Keratinocyte (primary cell): ENCODE measurements around the gene ATP6V0A4. TPM values are rescaled to one million over a fixed set of nuclear protein-coding genes. Genes with fewer than 3 reads are reported as not detected.

Experiments
- DNase-seq: peaks from one replicate; pipeline ENCODE4 v3.0.0-alpha.2; 2011; ENCODE audit warnings: low read depth, missing footprints, low spot score
- FAIRE-seq: peaks from 2 replicates; lab custom pipeline; 2011; peaks lifted over from hg19 to GRCh38; lab: Jason Lieb, UNC
- H2AFZ ChIP-seq: 2 replicates; pipeline ENCODE4 v1.6.0; 2012; ENCODE audit warnings: low read length, control low read depth, inconsistent platforms; ENCODE audit not compliant: control insufficient read depth
- H3K27ac ChIP-seq: 2 replicates; pipeline ENCODE4 v1.5.1; 2011; ENCODE audit warnings: low read length; ENCODE audit not compliant: control insufficient read depth, insufficient read depth
- H3K27me3 ChIP-seq: 3 replicates; pipeline ENCODE4 v1.6.0; 2011; ENCODE audit warnings: low read length; ENCODE audit not compliant: control insufficient read depth, insufficient read depth; ENCODE audit errors: extremely low read depth
- H3K36me3 ChIP-seq, 2 experiments: 2 replicates in 1 of 2; 3 replicates in 1 of 2; pipeline ENCODE4 v1.5.1; 2011; ENCODE audit warnings: low read length in 2 of 2, mild to moderate bottlenecking in 1 of 2; ENCODE audit not compliant: control insufficient read depth in 2 of 2, insufficient read depth in 2 of 2; ENCODE audit errors: extremely low read depth in 1 of 2
- H3K4me1 ChIP-seq: 3 replicates; pipeline ENCODE4 v1.5.1; 2011; ENCODE audit warnings: low read length; ENCODE audit not compliant: control insufficient read depth, insufficient read depth; ENCODE audit errors: extremely low read depth
- H3K4me2 ChIP-seq: 3 replicates; pipeline ENCODE4 v1.6.0; 2011; ENCODE audit warnings: low read depth, low read length; ENCODE audit not compliant: control insufficient read depth, insufficient read depth; ENCODE audit errors: extremely low read depth
- H3K4me3 ChIP-seq, 3 experiments: fragments of 200-600 bp in 1 of 3; sonication (generic) in 1 of 3; 2 replicates in 2 of 3; 3 replicates in 1 of 3; pipeline ENCODE4 v1.5.1; 2011 to 2016; ENCODE audit warnings: low read length in 3 of 3, mild to moderate bottlenecking in 3 of 3, control low read depth in 2 of 3, inconsistent platforms in 1 of 3, low read depth in 1 of 3, mixed read lengths in 1 of 3, mixed run types in 1 of 3, moderate library complexity in 1 of 3; ENCODE audit not compliant: control insufficient read depth in 2 of 3, insufficient read depth in 2 of 3; ENCODE audit errors: extremely low read depth in 1 of 3
- H3K79me2 ChIP-seq: 2 replicates; pipeline ENCODE4 v1.6.0; 2012; ENCODE audit warnings: low read length; ENCODE audit not compliant: control insufficient read depth, insufficient read depth
- H3K9ac ChIP-seq: 3 replicates; pipeline ENCODE4 v1.6.0; 2011; ENCODE audit warnings: low read length; ENCODE audit not compliant: control insufficient read depth, insufficient read depth; ENCODE audit errors: extremely low read depth
- H3K9me1 ChIP-seq: 3 replicates; pipeline ENCODE4 v1.6.0; 2011; ENCODE audit warnings: low read length; ENCODE audit not compliant: control insufficient read depth, insufficient read depth; ENCODE audit errors: extremely low read depth
- H3K9me3 ChIP-seq: 2 replicates; pipeline ENCODE4 v1.5.1; 2012; ENCODE audit warnings: low read depth, low read length; ENCODE audit not compliant: control insufficient read depth
- H4K20me1 ChIP-seq: 3 replicates; pipeline ENCODE4 v1.6.0; 2011; ENCODE audit warnings: low read length; ENCODE audit not compliant: control insufficient read depth, insufficient read depth; ENCODE audit errors: extremely low read depth
- CTCF ChIP-seq, 3 experiments: IDR thresholded peaks in 1 of 3; conservative IDR thresholded peaks in 1 of 3; optimal IDR thresholded peaks in 1 of 3; 2 replicates in 2 of 3; 3 replicates in 1 of 3; pipeline versions ENCODE3 to v1.5.1; 2011; ENCODE audit warnings: low read length in 3 of 3, mild to moderate bottlenecking in 3 of 3, moderate library complexity in 2 of 3, control low read depth in 1 of 3, inconsistent platforms in 1 of 3; ENCODE audit not compliant: insufficient read depth in 2 of 3; ENCODE audit errors: extremely low read depth in 1 of 3
- EZH2 ChIP-seq: IDR thresholded peaks from one replicate; pipeline ENCODE4 v1.6.1; 2012; ENCODE audit warnings: inconsistent platforms, mild to moderate bottlenecking, low read length, moderate library complexity
- dilution Hi-C: fragments of 300-500 bp; cut with MboI; formaldehyde crosslinking; loops from one replicate; pipeline ENCODE4 v1.7.0; 2020; ENCODE audit warnings: low sequenced_read_pairs; ENCODE audit not compliant: extremely low pct_ligation_motif_present
- polyA plus RNA-seq, 5 experiments: library from polyadenylated mRNA; depleted of rRNA in 3 of 5; stranded (reverse) in 3 of 5; stranded (forward) in 1 of 5; unstranded in 1 of 5; fragments of >200 nt; gene quantifications; 1 replicate in 1 of 5; 2 replicates in 3 of 5; 3 replicates in 1 of 5; pipeline versions ENCODE4 v1.2.1 to v1.2.3, GENCODE V29; 2011 to 2012; ENCODE audit warnings: missing spikeins in 2 of 5, low read depth in 1 of 5, low replicate concordance in 1 of 5

The ATP6V0A4 gene
- polyA plus RNA-seq, 1 donor (not counting 4 experiments of a cell fraction or from before 2014, with no cell fraction given) = 0.34 TPM

GRCh38 chr7:138701537-138701923, 96.5 kb downstream of the ATP6V0A4 start:
- Histone ChIP-seq H3K4me3 (no peak overlapping the region), H3K79me2 (no peaks in the 10 kb centered on the region), H3K27me3 (no peaks in the 10 kb centered on the region), H3K27ac (no peak overlapping the region), H3K9me3 (no peaks in the 10 kb centered on the region), H2AFZ (no peak overlapping the region), H3K36me3 (no peaks in the 10 kb centered on the region), H3K9me1 (no peaks in the 10 kb centered on the region), H3K4me2 (no peak overlapping the region), H4K20me1 (no peaks in the 10 kb centered on the region), H3K9ac (no peak overlapping the region), H3K4me1 (no peaks in the 10 kb centered on the region)
- FAIRE-seq (no peak), DNase-seq (no peak)
- dilution Hi-C loops = no loop called here
- no peak for TF ChIP-seq CTCF (optimal IDR thresholded peaks at IDR 0.05 in 1 of 3, IDR thresholded peaks at IDR 0.05 in 1 of 3, conservative IDR thresholded peaks at IDR 0.05 in 1 of 3; ENCODE audit: extremely low read depth in 1 of 3, insufficient read depth in 2 of 3, low read length in 3 of 3)
- TF ChIP-seq EZH2 = no peak

- no peaks in the 10 kb centered on the region for H3K9me1 ChIP-seq
- no peak for TF ChIP-seq EZH2
- no peak for TF ChIP-seq CTCF (optimal IDR thresholded peaks at IDR 0.05 in 1 of 3, IDR thresholded peaks at IDR 0.05 in 1 of 3, conservative IDR thresholded peaks at IDR 0.05 in 1 of 3; ENCODE audit: extremely low read depth in 1 of 3, insufficient read depth in 2 of 3, low read length in 3 of 3)
- no peak for FAIRE-seq
- DNase-seq = no peak
- H3K36me3 ChIP-seq = no peaks in the 10 kb centered on the region
- no peaks in the 10 kb centered on the region for H3K9me3 ChIP-seq
- dilution Hi-C loops = no loop called here
- H3K79me2 ChIP-seq = no peaks in the 10 kb centered on the region
- H3K9ac ChIP-seq = no peak within 1 kb of the TSS
- H3K27ac ChIP-seq = no peak within 1 kb of the TSS
- H3K4me3 ChIP-seq = no peak within 1 kb of the TSS
- H4K20me1 ChIP-seq = no peaks in the 10 kb centered on the region
- H3K27me3 ChIP-seq = no peaks in the 10 kb centered on the region
- no peak within 1 kb of the TSS for H2AFZ ChIP-seq
- no peaks in the 10 kb centered on the region for H3K4me1 ChIP-seq
- H3K4me2 ChIP-seq = no peak within 1 kb of the TSS
Measured at GRCh38 chr7:138700857-138701536, 97.0 kb downstream of the ATP6V0A4 start, which contains the start of gene SVOPL. Gene SVOPL (minus strand): TSS chr7:138701362. CDS start chr7:138679045, 22,317 bp downstream.
